HG02678 (cell line): ENCODE data around the gene GLI1.
"Not testable (repeated sequence)": the region's sequence is repeated elsewhere in the genome, so short reads cannot be mapped to it uniquely, and the experiment has no call there.

ENCODE experiments used
- ATAC-seq: cut with Tn5 transposase; IDR thresholded peaks from one replicate; pipeline ENCODE4 v1.9.1; 2021; ENCODE audit warnings: mild to moderate bottlenecking, moderate library complexity; ENCODE audit not compliant: unreplicated experiment

Gene GLI1

GRCh38 chr12:57495051-57495701, 35.6 kb downstream of the GLI1 start:
- ATAC-seq, result not testable (repeated sequence)

- ATAC-seq, result no peak
Observed at GRCh38 chr12:57496822-57497221, 37.2 kb downstream of the GLI1 start.

GRCh38 chr12:57497223-57498131, 37.9 kb downstream of the GLI1 start:
- no peak for ATAC-seq

GRCh38 chr12:57498132-57498502, 38.5 kb downstream of the GLI1 start:
- ATAC-seq, result no peak

- ATAC-seq, result no peak
Observed at GRCh38 chr12:57498571-57498970, 39.0 kb downstream of the GLI1 start.

- no peak for ATAC-seq
Observed at GRCh38 chr12:57500213-57500612, 40.6 kb downstream of the GLI1 start.

- ATAC-seq, result not testable (repeated sequence)
Observed at GRCh38 chr12:57502311-57502969, 42.9 kb downstream of the GLI1 start.

- not testable (repeated sequence) for ATAC-seq
Observed at GRCh38 chr12:57506541-57506940, 47.0 kb downstream of the GLI1 start.

- not testable (repeated sequence) for ATAC-seq
Observed at GRCh38 chr12:57507796-57508195, 48.2 kb downstream of the GLI1 start.

- ATAC-seq, result no peak
Observed at GRCh38 chr12:57511161-57511560, 51.6 kb downstream of the GLI1 start.

- no peak for ATAC-seq
Observed at GRCh38 chr12:57511588-57512325, 52.2 kb downstream of the GLI1 start.

- ATAC-seq, result no peak
Observed at GRCh38 chr12:57512665-57513064, 53.1 kb downstream of the GLI1 start.

GRCh38 chr12:57513266-57513665, 53.7 kb downstream of the GLI1 start:
- no peak for ATAC-seq

GRCh38 chr12:57513677-57514076, 54.1 kb downstream of the GLI1 start:
- not testable (repeated sequence) for ATAC-seq

GRCh38 chr12:57514246-57514645, 54.7 kb downstream of the GLI1 start:
- ATAC-seq, result not testable (repeated sequence)

GRCh38 chr12:57514720-57515407, 55.3 kb downstream of the GLI1 start:
- no peak for ATAC-seq

GRCh38 chr12:57515408-57515933, 55.9 kb downstream of the GLI1 start:
- no peak for ATAC-seq

- no peak for ATAC-seq
Observed at GRCh38 chr12:57515934-57516541, 56.5 kb downstream of the GLI1 start.

- ATAC-seq, result no peak
Observed at GRCh38 chr12:57516617-57517153, 57.1 kb downstream of the GLI1 start.
